Tongue (tissue), 2 donors: ENCODE results near the gene ATP13A3. TPM values are rescaled to one million over a fixed set of nuclear protein-coding genes. Genes with fewer than 3 reads are reported as not detected.

Source experiments
- DNase-seq: peaks from one replicate; pipeline ENCODE4 v3.0.0-alpha.2; 2015
- total RNA-seq: library from RNA; depleted of rRNA; stranded (reverse); fragments of >200 nt; gene quantifications from one replicate; pipeline ENCODE4 v1.2.3, GENCODE V29; 2014

The ATP13A3 gene
- total RNA-seq, 1 donor from 2014 or later = 125 TPM

- DNase-seq = no peak
These were observed 94.2 kb downstream of the ATP13A3 start for GRCh38 chr3:194392576-194392975.

GRCh38 chr3:194390835-194391234 lies 96.0 kb downstream of the ATP13A3 start:
- DNase-seq = no peak

GRCh38 chr3:194389269-194389668 lies 97.5 kb downstream of the ATP13A3 start:
- DNase-seq = no peak

- DNase-seq = no peak
These were observed 98.8 kb downstream of the ATP13A3 start for GRCh38 chr3:194387926-194388418.

GRCh38 chr3:194387276-194387675 lies 99.5 kb downstream of the ATP13A3 start:
- DNase-seq = no peak

- no peak for DNase-seq
These were observed 100.2 kb downstream of the ATP13A3 start for GRCh38 chr3:194386648-194387047.

GRCh38 chr3:194386066-194386465 lies 100.7 kb downstream of the ATP13A3 start:
- DNase-seq = no peak

GRCh38 chr3:194384569-194385001 lies 102.2 kb downstream of the ATP13A3 start:
- DNase-seq = no peak

GRCh38 chr3:194384156-194384555 lies 102.6 kb downstream of the ATP13A3 start:
- DNase-seq = no peak

- DNase-seq = no peak
These were observed 103.4 kb downstream of the ATP13A3 start for GRCh38 chr3:194383276-194383940.

- DNase-seq = no peak
These were observed 103.9 kb downstream of the ATP13A3 start for GRCh38 chr3:194382892-194383223.

- no peak for DNase-seq
These were observed 104.5 kb downstream of the ATP13A3 start for GRCh38 chr3:194382196-194382891.

GRCh38 chr3:194381460-194381875 lies 105.3 kb downstream of the ATP13A3 start:
- no peak for DNase-seq

- no peak for DNase-seq
These were observed 106.5 kb downstream of the ATP13A3 start for GRCh38 chr3:194380326-194380725.

- DNase-seq = no peak
These were observed 107.2 kb downstream of the ATP13A3 start for GRCh38 chr3:194379651-194380050.

- DNase-seq = no peak
These were observed 107.6 kb downstream of the ATP13A3 start for GRCh38 chr3:194379231-194379630.

- DNase-seq = no peak
These were observed 109.1 kb downstream of the ATP13A3 start for GRCh38 chr3:194377708-194378107.

- no peak for DNase-seq
These were observed 110.6 kb downstream of the ATP13A3 start for GRCh38 chr3:194376241-194376560.

- DNase-seq = no peak
These were observed 111.1 kb downstream of the ATP13A3 start for GRCh38 chr3:194375473-194376240.

GRCh38 chr3:194374935-194375334 lies 111.9 kb downstream of the ATP13A3 start:
- no peak for DNase-seq

GRCh38 chr3:194373899-194374298 lies 112.9 kb downstream of the ATP13A3 start:
- DNase-seq = no peak

- DNase-seq = no peak
These were observed 113.8 kb downstream of the ATP13A3 start for GRCh38 chr3:194373028-194373427.

- DNase-seq = no peak
These were observed 116.0 kb downstream of the ATP13A3 start for GRCh38 chr3:194370753-194371152.
